ENCODE data around the gene TMEM233.

Gene TMEM233

DNA sequence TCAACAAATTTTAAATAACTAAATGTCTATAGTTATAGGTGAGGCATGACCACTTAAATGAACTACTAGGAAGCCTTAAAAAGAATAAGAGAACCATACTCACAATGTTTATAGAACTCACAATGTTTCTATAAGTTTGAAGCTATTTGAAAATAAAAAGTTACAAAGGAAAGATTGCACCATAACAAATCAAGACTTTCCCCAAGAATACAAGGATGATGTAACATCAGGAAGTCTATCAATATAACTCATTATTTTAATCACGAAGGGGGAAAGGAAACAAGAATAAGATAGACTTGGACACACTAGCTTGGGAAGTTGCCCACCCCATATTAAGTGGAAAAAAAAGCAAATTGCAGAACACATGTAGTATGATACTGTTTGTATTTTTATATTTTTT is 26.9 kb downstream of the TMEM233 start:
- TF ChIP-seq ZNF8 (CRISPR knock-in tag; IDR thresholded peaks at IDR 0.05) (no peak), ZFP30 (CRISPR knock-in tag; IDR thresholded peaks at IDR 0.05) (no peak), RARB (CRISPR knock-in tag; IDR thresholded peaks at IDR 0.05) (no peak), ZFP3 (CRISPR knock-in tag; IDR thresholded peaks at IDR 0.05) (no peak), BACH2 (CRISPR knock-in tag; IDR thresholded peaks at IDR 0.05; ENCODE audit: borderline replicate concordance) (no peak), PPARA (CRISPR knock-in tag; IDR thresholded peaks at IDR 0.05; ENCODE audit: borderline replicate concordance) (no peak), ESRRG (CRISPR knock-in tag; IDR thresholded peaks at IDR 0.05) (no peak), ISL1 (CRISPR knock-in tag; IDR thresholded peaks at IDR 0.05) (no peak), TCF4 (CRISPR knock-in tag; IDR thresholded peaks at IDR 0.05; ENCODE audit: borderline replicate concordance) (no peak), ARNTL (CRISPR knock-in tag; IDR thresholded peaks at IDR 0.05; ENCODE audit: borderline replicate concordance, low read depth) (no peak)
- TF ChIP-seq, protein P1, sequence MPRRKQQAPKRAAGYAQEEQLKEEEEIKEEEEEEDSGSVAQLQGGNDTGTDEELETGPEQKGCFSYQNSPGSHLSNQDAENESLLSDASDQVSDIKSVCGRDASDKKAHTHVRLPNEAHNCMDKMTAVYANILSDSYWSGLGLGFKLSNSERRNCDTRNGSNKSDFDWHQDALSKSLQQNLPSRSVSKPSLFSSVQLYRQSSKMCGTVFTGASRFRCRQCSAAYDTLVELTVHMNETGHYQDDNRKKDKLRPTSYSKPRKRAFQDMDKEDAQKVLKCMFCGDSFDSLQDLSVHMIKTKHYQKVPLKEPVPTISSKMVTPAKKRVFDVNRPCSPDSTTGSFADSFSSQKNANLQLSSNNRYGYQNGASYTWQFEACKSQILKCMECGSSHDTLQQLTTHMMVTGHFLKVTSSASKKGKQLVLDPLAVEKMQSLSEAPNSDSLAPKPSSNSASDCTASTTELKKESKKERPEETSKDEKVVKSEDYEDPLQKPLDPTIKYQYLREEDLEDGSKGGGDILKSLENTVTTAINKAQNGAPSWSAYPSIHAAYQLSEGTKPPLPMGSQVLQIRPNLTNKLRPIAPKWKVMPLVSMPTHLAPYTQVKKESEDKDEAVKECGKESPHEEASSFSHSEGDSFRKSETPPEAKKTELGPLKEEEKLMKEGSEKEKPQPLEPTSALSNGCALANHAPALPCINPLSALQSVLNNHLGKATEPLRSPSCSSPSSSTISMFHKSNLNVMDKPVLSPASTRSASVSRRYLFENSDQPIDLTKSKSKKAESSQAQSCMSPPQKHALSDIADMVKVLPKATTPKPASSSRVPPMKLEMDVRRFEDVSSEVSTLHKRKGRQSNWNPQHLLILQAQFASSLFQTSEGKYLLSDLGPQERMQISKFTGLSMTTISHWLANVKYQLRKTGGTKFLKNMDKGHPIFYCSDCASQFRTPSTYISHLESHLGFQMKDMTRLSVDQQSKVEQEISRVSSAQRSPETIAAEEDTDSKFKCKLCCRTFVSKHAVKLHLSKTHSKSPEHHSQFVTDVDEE (CRISPR knock-in tag; IDR thresholded peaks at IDR 0.05): no peak
- TF ChIP-seq, protein P2, sequence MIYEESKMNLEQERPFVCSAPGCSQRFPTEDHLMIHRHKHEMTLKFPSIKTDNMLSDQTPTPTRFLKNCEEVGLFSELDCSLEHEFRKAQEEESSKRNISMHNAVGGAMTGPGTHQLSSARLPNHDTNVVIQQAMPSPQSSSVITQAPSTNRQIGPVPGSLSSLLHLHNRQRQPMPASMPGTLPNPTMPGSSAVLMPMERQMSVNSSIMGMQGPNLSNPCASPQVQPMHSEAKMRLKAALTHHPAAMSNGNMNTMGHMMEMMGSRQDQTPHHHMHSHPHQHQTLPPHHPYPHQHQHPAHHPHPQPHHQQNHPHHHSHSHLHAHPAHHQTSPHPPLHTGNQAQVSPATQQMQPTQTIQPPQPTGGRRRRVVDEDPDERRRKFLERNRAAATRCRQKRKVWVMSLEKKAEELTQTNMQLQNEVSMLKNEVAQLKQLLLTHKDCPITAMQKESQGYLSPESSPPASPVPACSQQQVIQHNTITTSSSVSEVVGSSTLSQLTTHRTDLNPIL (CRISPR knock-in tag; IDR thresholded peaks at IDR 0.05; ENCODE audit: low read depth): no peak
- TF ChIP-seq, protein P3, sequence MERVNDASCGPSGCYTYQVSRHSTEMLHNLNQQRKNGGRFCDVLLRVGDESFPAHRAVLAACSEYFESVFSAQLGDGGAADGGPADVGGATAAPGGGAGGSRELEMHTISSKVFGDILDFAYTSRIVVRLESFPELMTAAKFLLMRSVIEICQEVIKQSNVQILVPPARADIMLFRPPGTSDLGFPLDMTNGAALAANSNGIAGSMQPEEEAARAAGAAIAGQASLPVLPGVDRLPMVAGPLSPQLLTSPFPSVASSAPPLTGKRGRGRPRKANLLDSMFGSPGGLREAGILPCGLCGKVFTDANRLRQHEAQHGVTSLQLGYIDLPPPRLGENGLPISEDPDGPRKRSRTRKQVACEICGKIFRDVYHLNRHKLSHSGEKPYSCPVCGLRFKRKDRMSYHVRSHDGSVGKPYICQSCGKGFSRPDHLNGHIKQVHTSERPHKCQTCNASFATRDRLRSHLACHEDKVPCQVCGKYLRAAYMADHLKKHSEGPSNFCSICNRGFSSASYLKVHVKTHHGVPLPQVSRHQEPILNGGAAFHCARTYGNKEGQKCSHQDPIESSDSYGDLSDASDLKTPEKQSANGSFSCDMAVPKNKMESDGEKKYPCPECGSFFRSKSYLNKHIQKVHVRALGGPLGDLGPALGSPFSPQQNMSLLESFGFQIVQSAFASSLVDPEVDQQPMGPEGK (CRISPR knock-in tag; IDR thresholded peaks at IDR 0.05; ENCODE audit: borderline replicate concordance): no peak
- TF ChIP-seq, protein P4, sequence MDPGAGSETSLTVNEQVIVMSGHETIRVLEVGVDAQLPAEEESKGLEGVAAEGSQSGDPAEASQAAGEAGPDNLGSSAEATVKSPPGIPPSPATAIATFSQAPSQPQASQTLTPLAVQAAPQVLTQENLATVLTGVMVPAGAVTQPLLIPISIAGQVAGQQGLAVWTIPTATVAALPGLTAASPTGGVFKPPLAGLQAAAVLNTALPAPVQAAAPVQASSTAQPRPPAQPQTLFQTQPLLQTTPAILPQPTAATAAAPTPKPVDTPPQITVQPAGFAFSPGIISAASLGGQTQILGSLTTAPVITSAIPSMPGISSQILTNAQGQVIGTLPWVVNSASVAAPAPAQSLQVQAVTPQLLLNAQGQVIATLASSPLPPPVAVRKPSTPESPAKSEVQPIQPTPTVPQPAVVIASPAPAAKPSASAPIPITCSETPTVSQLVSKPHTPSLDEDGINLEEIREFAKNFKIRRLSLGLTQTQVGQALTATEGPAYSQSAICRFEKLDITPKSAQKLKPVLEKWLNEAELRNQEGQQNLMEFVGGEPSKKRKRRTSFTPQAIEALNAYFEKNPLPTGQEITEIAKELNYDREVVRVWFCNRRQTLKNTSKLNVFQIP (CRISPR knock-in tag; IDR thresholded peaks at IDR 0.05; ENCODE audit: borderline replicate concordance, low read depth): no peak
- no peak for ATAC-seq

GRCh38 chr12:119621878-119622277 is 28.3 kb downstream of the TMEM233 start:
- peak; percentile 47; the same call in 2 of the 3 replicates for ATAC-seq
- TF ChIP-seq ZNF565 (CRISPR knock-in tag; conservative IDR thresholded peaks at IDR 0.05; ENCODE audit: low read depth) (no peak), OSR1 (CRISPR knock-in tag; IDR thresholded peaks at IDR 0.05) (no peak), ZFP3 (CRISPR knock-in tag; IDR thresholded peaks at IDR 0.05) (no peak), ESRRG (CRISPR knock-in tag; IDR thresholded peaks at IDR 0.05) (no peak), GLIS3 (CRISPR knock-in tag; IDR thresholded peaks at IDR 0.05) (no peak), TOX (CRISPR knock-in tag; IDR thresholded peaks at IDR 0.05; ENCODE audit: borderline replicate concordance) (no peak), ZC3H10 (CRISPR knock-in tag; IDR thresholded peaks at IDR 0.05) (no peak), SNAI2 (CRISPR knock-in tag; IDR thresholded peaks at IDR 0.05) (no peak), CSDC2 (CRISPR knock-in tag; IDR thresholded peaks at IDR 0.05) (no peak), ZFP30 (CRISPR knock-in tag; IDR thresholded peaks at IDR 0.05) (no peak), ISL1 (CRISPR knock-in tag; IDR thresholded peaks at IDR 0.05) (no peak), ARNTL (CRISPR knock-in tag; IDR thresholded peaks at IDR 0.05; ENCODE audit: borderline replicate concordance, low read depth) (no peak), ZNF8 (CRISPR knock-in tag; IDR thresholded peaks at IDR 0.05) (no peak), RARB (CRISPR knock-in tag; IDR thresholded peaks at IDR 0.05) (no peak), ZNF70 (CRISPR knock-in tag; IDR thresholded peaks at IDR 0.05) (no peak)
- TF ChIP-seq, protein P4 (CRISPR knock-in tag; IDR thresholded peaks at IDR 0.05; ENCODE audit: borderline replicate concordance, low read depth): no peak
- TF ChIP-seq, protein P5, sequence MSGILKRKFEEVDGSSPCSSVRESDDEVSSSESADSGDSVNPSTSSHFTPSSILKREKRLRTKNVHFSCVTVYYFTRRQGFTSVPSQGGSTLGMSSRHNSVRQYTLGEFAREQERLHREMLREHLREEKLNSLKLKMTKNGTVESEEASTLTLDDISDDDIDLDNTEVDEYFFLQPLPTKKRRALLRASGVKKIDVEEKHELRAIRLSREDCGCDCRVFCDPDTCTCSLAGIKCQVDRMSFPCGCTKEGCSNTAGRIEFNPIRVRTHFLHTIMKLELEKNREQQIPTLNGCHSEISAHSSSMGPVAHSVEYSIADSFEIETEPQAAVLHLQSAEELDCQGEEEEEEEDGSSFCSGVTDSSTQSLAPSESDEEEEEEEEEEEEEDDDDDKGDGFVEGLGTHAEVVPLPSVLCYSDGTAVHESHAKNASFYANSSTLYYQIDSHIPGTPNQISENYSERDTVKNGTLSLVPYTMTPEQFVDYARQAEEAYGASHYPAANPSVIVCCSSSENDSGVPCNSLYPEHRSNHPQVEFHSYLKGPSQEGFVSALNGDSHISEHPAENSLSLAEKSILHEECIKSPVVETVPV (CRISPR knock-in tag; IDR thresholded peaks at IDR 0.05): no peak
- TF ChIP-seq, protein P1 (CRISPR knock-in tag; IDR thresholded peaks at IDR 0.05): no peak
- TF ChIP-seq, protein P3 (CRISPR knock-in tag; IDR thresholded peaks at IDR 0.05; ENCODE audit: borderline replicate concordance): no peak
